DMS53 treated with DMSO at 0.1 percent for 48 hours (cell line): ENCODE measurements around the gene ZNF84.

Experiments used
- DNase-seq: peaks from one replicate; lab custom pipeline; 2025; ENCODE audit not compliant: unreplicated experiment; lab: John Stamatoyannopoulos, UW

The ZNF84 gene

GRCh38 chr12:133037207-133038005 is at the start of gene ZNF84:
ZNF84 (plus strand) TSS chr12:133037509; CDS start chr12:133041468, 3,959 bp downstream.
- peak; percentile 93 for DNase-seq

GRCh38 chr12:132998741-132999140 is 38.6 kb upstream of the ZNF84 start:
- no peak for DNase-seq

- DNase-seq = no peak
Measured at GRCh38 chr12:133010657-133011297, 26.5 kb upstream of the ZNF84 start.

GRCh38 chr12:133023566-133023965 is 13.7 kb upstream of the ZNF84 start:
- DNase-seq = no peak

- DNase-seq = no peak
Measured at GRCh38 chr12:133026996-133027395, 10.3 kb upstream of the ZNF84 start.

GRCh38 chr12:133038118-133038709 is 905 bp downstream of the ZNF84 start:
- DNase-seq = no peak

GRCh38 chr12:133046698-133047097 is 9.4 kb downstream of the ZNF84 start:
- DNase-seq = no peak

GRCh38 chr12:133057446-133057845 is 20.1 kb downstream of the ZNF84 start:
- DNase-seq = no peak

- peak; percentile 30 for DNase-seq
Measured at GRCh38 chr12:133058203-133059113, 21.1 kb downstream of the ZNF84 start.

GRCh38 chr12:133061954-133062353 is 24.6 kb downstream of the ZNF84 start:
- DNase-seq = no peak

GRCh38 chr12:133063556-133063955 is 26.2 kb downstream of the ZNF84 start:
- DNase-seq = no peak

- DNase-seq = no peak
Measured at GRCh38 chr12:133073836-133074235, 36.5 kb downstream of the ZNF84 start.

- peak; percentile 99 for DNase-seq
Measured at GRCh38 chr12:133080026-133080367, 42.7 kb downstream of the ZNF84 start.

GRCh38 chr12:133080368-133081158 is 43.3 kb downstream of the ZNF84 start, which contains the start of gene ZNF140:
ZNF140 (plus strand) TSS chr12:133080923; CDS start chr12:133081321, 398 bp downstream.
- DNase-seq = peak; percentile 97

- no peak for DNase-seq
Measured at GRCh38 chr12:133081159-133081780, 44.0 kb downstream of the ZNF84 start.

- DNase-seq = no peak
Measured at GRCh38 chr12:133083345-133083744, 46.0 kb downstream of the ZNF84 start.

GRCh38 chr12:133105620-133106019 is 68.3 kb downstream of the ZNF84 start:
- no peak for DNase-seq

- peak; percentile 7 for DNase-seq
Measured at GRCh38 chr12:133106253-133106652, 68.9 kb downstream of the ZNF84 start.

GRCh38 chr12:133107121-133107520 is 69.8 kb downstream of the ZNF84 start:
- DNase-seq = no peak

GRCh38 chr12:133108150-133108549 is 70.8 kb downstream of the ZNF84 start:
- no peak for DNase-seq
